OCI-LY1 (cell line): ENCODE data around the gene PDZD7.

Experiments
- H2AFZ ChIP-seq: fragments of 200-600 bp; sonication (generic), shearing (Covaris generic); 2 replicates; pipeline ENCODE4 v1.6.0; 2014; ENCODE audit warnings: antibody characterized with exemption, mild to moderate bottlenecking, low read length
- H3F3A ChIP-seq: fragments of 200-600 bp; sonication (generic), shearing (Covaris generic); 2 replicates; pipeline ENCODE4 v1.6.0; 2014; ENCODE audit warnings: mild to moderate bottlenecking, antibody characterized with exemption, low read length, moderate library complexity; ENCODE audit not compliant: insufficient read depth
- H3K27ac ChIP-seq: fragments of 200-600 bp; sonication (generic); 2 replicates; pipeline ENCODE4 v1.5.1; 2014; ENCODE audit warnings: low read length, mixed run types, mild to moderate bottlenecking, low read depth; ENCODE audit not compliant: poor library complexity, severe bottlenecking
- H3K27me3 ChIP-seq: fragments of 200-600 bp; sonication (generic); 2 replicates; pipeline ENCODE4 v1.6.0; 2014; ENCODE audit warnings: antibody characterized with exemption, mild to moderate bottlenecking, low read length, moderate library complexity; ENCODE audit not compliant: insufficient read depth
- H3K36me3 ChIP-seq: fragments of 200-600 bp; sonication (generic); 2 replicates; pipeline ENCODE4 v1.6.1; 2014; ENCODE audit warnings: mild to moderate bottlenecking, antibody characterized with exemption, low read length, moderate library complexity, mixed read lengths; ENCODE audit not compliant: insufficient read depth
- H3K4me1 ChIP-seq: fragments of 200-600 bp; sonication (generic); 2 replicates; pipeline ENCODE4 v1.5.1; 2014; ENCODE audit warnings: mild to moderate bottlenecking, low read length, moderate library complexity; ENCODE audit not compliant: insufficient read depth, severe bottlenecking
- H3K4me2 ChIP-seq: fragments of 200-600 bp; sonication (generic), shearing (Covaris generic); 2 replicates; pipeline ENCODE4 v1.6.1; 2014; ENCODE audit warnings: low read length
- H3K4me3 ChIP-seq: fragments of 200-600 bp; sonication (generic); 2 replicates; pipeline ENCODE4 v1.5.1; 2014; ENCODE audit warnings: low read length, low read depth, mild to moderate bottlenecking, mixed read lengths; ENCODE audit not compliant: poor library complexity, severe bottlenecking
- H3K79me2 ChIP-seq: fragments of 200-600 bp; shearing (Covaris generic); 2 replicates; pipeline ENCODE4 v1.6.1; 2016; ENCODE audit warnings: mixed run types, low read length, mixed read lengths; ENCODE audit not compliant: insufficient read depth
- H3K9ac ChIP-seq: fragments of 200-600 bp; sonication (generic), shearing (Covaris generic); 2 replicates; pipeline ENCODE4 v1.6.1; 2014; ENCODE audit warnings: mild to moderate bottlenecking, low read length, mixed read lengths
- H3K9me2 ChIP-seq: fragments of 200-600 bp; sonication (generic), shearing (Covaris generic); 2 replicates; pipeline ENCODE4 v1.6.1; 2014; ENCODE audit warnings: low read depth, mild to moderate bottlenecking, low read length, mixed read lengths
- H3K9me3 ChIP-seq: fragments of 200-600 bp; shearing (Covaris generic); 2 replicates; pipeline ENCODE4 v1.6.1; 2014; ENCODE audit warnings: low read length, mixed read lengths
- H4K20me1 ChIP-seq: fragments of 200-600 bp; sonication (generic), shearing (Covaris generic); 2 replicates; pipeline ENCODE4 v1.6.0; 2016; ENCODE audit warnings: mild to moderate bottlenecking, low read length; ENCODE audit not compliant: insufficient read depth
- CTCF ChIP-seq: fragments of 200-600 bp; sonication (generic), shearing (Covaris generic); IDR thresholded peaks from 2 replicates; pipeline ENCODE4 v1.5.1; 2017; ENCODE audit warnings: mild to moderate bottlenecking, antibody characterized with exemption, low read length, moderate library complexity, mixed read lengths
- EZH2 ChIP-seq: fragments of 200-600 bp; sonication (generic), shearing (Covaris generic); IDR thresholded peaks from 2 replicates; pipeline ENCODE4 v1.8.0; 2017; ENCODE audit warnings: borderline replicate concordance, mixed run types, mild to moderate bottlenecking, antibody characterized with exemption, low read length, moderate library complexity, mixed read lengths

Gene PDZD7

DNA sequence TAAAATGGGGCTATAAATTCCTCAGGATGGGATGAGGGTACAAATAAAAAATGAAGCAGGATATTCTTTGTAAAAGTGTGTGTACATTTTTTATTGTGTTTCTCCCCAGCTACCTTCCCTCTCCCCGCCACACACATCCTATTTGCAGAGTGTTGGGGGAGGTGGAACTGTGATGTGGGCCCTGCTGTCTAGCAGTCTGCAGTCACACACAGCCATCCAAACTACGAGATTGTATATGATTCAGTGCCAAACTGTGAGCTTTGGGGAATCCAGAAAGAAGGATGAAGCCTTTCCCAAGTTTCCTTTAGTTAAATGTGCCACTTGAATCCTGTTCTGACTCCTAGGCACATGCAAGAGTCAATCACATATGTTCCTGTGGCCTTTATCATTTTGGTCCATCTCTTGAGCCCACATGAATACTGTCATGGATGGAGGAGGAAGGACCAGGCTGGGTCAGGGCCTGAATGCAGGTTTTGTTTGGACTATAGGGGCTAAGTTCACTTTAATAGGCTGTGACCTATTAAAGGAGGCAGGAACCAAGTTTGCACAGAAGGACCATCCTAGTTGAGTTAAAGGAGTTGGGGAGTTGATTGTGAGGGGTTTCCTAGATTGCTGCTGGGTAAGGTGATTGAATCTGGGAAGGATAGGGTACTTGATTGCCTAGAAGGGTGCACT is 62.7 kb downstream of the PDZD7 start:
- no peak overlapping the region for H3K4me3 ChIP-seq
- no peaks in the 10 kb centered on the region for H3F3A ChIP-seq
- no peaks in the 10 kb centered on the region for H3K9me3 ChIP-seq
- H3K9me2 ChIP-seq: no peaks in the 10 kb centered on the region
- H3K4me2 ChIP-seq: no peak overlapping the region
- H3K9ac ChIP-seq: no peak overlapping the region
- no peaks in the 10 kb centered on the region for H3K27me3 ChIP-seq
- no peaks in the 10 kb centered on the region for H4K20me1 ChIP-seq
- no peaks in the 10 kb centered on the region for H3K36me3 ChIP-seq
- peaks cover 7% of the 10 kb centered on the region for H3K4me1 ChIP-seq
- H3K27ac ChIP-seq: no peak overlapping the region
- H2AFZ ChIP-seq: no peak overlapping the region
- H3K79me2 ChIP-seq: no peaks in the 10 kb centered on the region
- TF ChIP-seq EZH2: no peak
- TF ChIP-seq CTCF: no peak

DNA sequence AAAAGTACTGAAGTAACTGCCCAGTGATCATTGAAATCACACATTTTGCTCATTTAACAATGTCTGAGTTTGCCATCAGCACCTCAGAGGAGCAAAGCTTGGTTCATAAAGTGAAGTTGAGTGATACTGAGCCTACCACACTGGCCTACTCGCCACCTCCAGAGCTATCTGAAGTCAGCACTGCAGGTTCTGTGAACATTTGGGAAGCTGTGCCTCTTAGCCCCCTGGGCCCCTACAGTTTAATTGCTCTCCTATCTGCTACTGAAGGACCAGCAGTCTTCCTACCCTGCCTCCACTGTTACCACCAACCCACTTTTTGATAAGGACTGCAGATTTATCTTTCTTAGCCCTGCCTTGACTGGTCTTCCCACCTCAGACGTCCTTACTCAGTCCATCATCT is 63.6 kb downstream of the PDZD7 start:
- Histone ChIP-seq H3K27ac (no peak overlapping the region), H4K20me1 (no peaks in the 10 kb centered on the region), H3K4me2 (no peak overlapping the region), H3K4me1 (peaks cover 7% of the 10 kb centered on the region), H2AFZ (no peak overlapping the region), H3K9me3 (no peaks in the 10 kb centered on the region), H3K36me3 (peaks cover 5% of the 10 kb centered on the region; the same call in 1 of the 2 replicates), H3F3A (no peaks in the 10 kb centered on the region), H3K4me3 (no peak overlapping the region), H3K9me2 (no peaks in the 10 kb centered on the region), H3K79me2 (no peaks in the 10 kb centered on the region), H3K9ac (no peak overlapping the region), H3K27me3 (no peaks in the 10 kb centered on the region)
- TF ChIP-seq EZH2 (no peak), CTCF (no peak)

GRCh38 chr10:100966887-100967286 is 64.0 kb downstream of the PDZD7 start:
- Histone ChIP-seq H3K36me3 (peaks cover 9% of the 10 kb centered on the region; the same call in 1 of the 2 replicates), H3K79me2 (no peaks in the 10 kb centered on the region), H3K9me3 (no peaks in the 10 kb centered on the region), H3K27ac (no peak overlapping the region), H3F3A (no peaks in the 10 kb centered on the region), H3K9ac (no peak overlapping the region), H4K20me1 (no peaks in the 10 kb centered on the region), H3K4me1 (peaks cover 7% of the 10 kb centered on the region), H3K4me3 (no peak overlapping the region), H3K9me2 (no peaks in the 10 kb centered on the region), H3K4me2 (no peak overlapping the region), H3K27me3 (no peaks in the 10 kb centered on the region), H2AFZ (no peak overlapping the region)
- TF ChIP-seq CTCF (no peak), EZH2 (no peak)
